WTC11 (cell line): ENCODE data around the gene GJB3. TPM values are rescaled to one million over a fixed set of nuclear protein-coding genes. Genes with fewer than 3 reads are reported as not detected.

Source experiments
- ATAC-seq: fragments of 200-7000 bp; cut with Tn5 transposase; 2 replicates; pipeline ENCODE4 v1.10.0; 2021; ENCODE audit warnings: mild to moderate bottlenecking, moderate library complexity
- CTCF ChIA-PET: fragments of 300-600 bp; sonication (Branson Sonifier 250); formaldehyde crosslinking; loops from one replicate; lab custom pipeline; 2021; ENCODE audit warnings: antibody characterized with exemption; lab: Charles Lee
- POLR2A ChIA-PET: fragments of 350-600 bp; sonication (Branson Sonifier 250); formaldehyde crosslinking; loops from one replicate; lab custom pipeline; 2021; ENCODE audit warnings: antibody characterized with exemption; lab: Charles Lee
- DNase-seq: peaks from one replicate; pipeline ENCODE4 v3.0.0; 2021; ENCODE audit warnings: low spot score
- H3K27ac Mint-ChIP-seq: 2 replicates; pipeline ENCODE4 v1.8.0; 2021; ENCODE audit warnings: mixed read lengths
- H3K27me3 Mint-ChIP-seq: 2 replicates; pipeline ENCODE4 v1.8.0; 2021; ENCODE audit warnings: low read depth, mild to moderate bottlenecking, moderate library complexity, mixed read lengths
- H3K36me3 Mint-ChIP-seq: 2 replicates; pipeline ENCODE4 v1.8.0; 2021; ENCODE audit warnings: mixed read lengths
- H3K4me1 Mint-ChIP-seq: 2 replicates; pipeline ENCODE4 v1.8.0; 2022; ENCODE audit warnings: mixed read lengths
- H3K4me3 Mint-ChIP-seq: 2 replicates; pipeline ENCODE4 v1.8.0; 2021; ENCODE audit warnings: mild to moderate bottlenecking, moderate library complexity, mixed read lengths
- H3K9me3 Mint-ChIP-seq: 2 replicates; pipeline ENCODE4 v1.8.0; 2021; ENCODE audit warnings: mixed read lengths
- CBFB ChIP-seq: sonication (generic); formaldehyde crosslinking; IDR thresholded peaks from 2 replicates; pipeline ENCODE4 v1.8.1; 2022; ENCODE audit warnings: mild to moderate bottlenecking, low read depth, missing genetic modification reagents
- ESRRA ChIP-seq: sonication (generic); formaldehyde crosslinking; IDR thresholded peaks from 2 replicates; pipeline ENCODE4 v1.8.1; 2022; ENCODE audit warnings: mild to moderate bottlenecking, missing genetic modification reagents, borderline replicate concordance
- FOXK1 ChIP-seq: sonication (generic); formaldehyde crosslinking; IDR thresholded peaks from 2 replicates; pipeline ENCODE4 v1.8.0; 2022; ENCODE audit warnings: mild to moderate bottlenecking, moderate library complexity, missing genetic modification reagents
- FOXP1 ChIP-seq: sonication (generic); formaldehyde crosslinking; IDR thresholded peaks from 2 replicates; pipeline ENCODE4 v1.8.0; 2022; ENCODE audit warnings: missing genetic modification reagents, mild to moderate bottlenecking, moderate library complexity, borderline replicate concordance
- GTF2I ChIP-seq: fragments of 250-450 bp; sonication (Bioruptor Pico); conservative IDR thresholded peaks from 2 replicates; pipeline ENCODE4 v1.4.0; 2021; ENCODE audit warnings: mild to moderate bottlenecking
- HMGA2 ChIP-seq: fragments of 250-450 bp; sonication (Bioruptor Pico); IDR thresholded peaks from 2 replicates; pipeline ENCODE4 v1.4.0; 2021; ENCODE audit warnings: mild to moderate bottlenecking, moderate library complexity
- JUN ChIP-seq: sonication (generic); formaldehyde crosslinking; IDR thresholded peaks from 2 replicates; pipeline ENCODE4 v1.8.0; 2023; ENCODE audit warnings: mild to moderate bottlenecking, missing genetic modification reagents
- MXD4 ChIP-seq: fragments of 250-450 bp; sonication (Bioruptor Pico); IDR thresholded peaks from 2 replicates; pipeline ENCODE4 v1.8.0; 2021; ENCODE audit warnings: mild to moderate bottlenecking, moderate library complexity, borderline replicate concordance
- NR1H2 ChIP-seq: sonication (generic); formaldehyde crosslinking; IDR thresholded peaks from 2 replicates; pipeline ENCODE4 v1.9.0; 2021; ENCODE audit warnings: mild to moderate bottlenecking, moderate library complexity, missing genetic modification reagents
- SMAD4 ChIP-seq: sonication (generic); formaldehyde crosslinking; IDR thresholded peaks from 2 replicates; pipeline ENCODE4 v1.8.0; 2022; ENCODE audit warnings: mild to moderate bottlenecking, missing genetic modification reagents
- SOX15 ChIP-seq: fragments of 250-450 bp; sonication (Bioruptor Pico); IDR thresholded peaks from 2 replicates; pipeline ENCODE4 v1.9.0; 2021; ENCODE audit warnings: mild to moderate bottlenecking
- ZNF219 ChIP-seq: sonication (generic); formaldehyde crosslinking; IDR thresholded peaks from 2 replicates; pipeline ENCODE4 v1.8.0; 2023; ENCODE audit warnings: missing genetic modification reagents, mild to moderate bottlenecking, borderline replicate concordance
- ZNF317 ChIP-seq: sonication (generic); formaldehyde crosslinking; IDR thresholded peaks from 2 replicates; pipeline ENCODE4 v1.8.1; 2023; ENCODE audit warnings: low read depth, mild to moderate bottlenecking, moderate library complexity, missing genetic modification reagents, borderline replicate concordance
- ZNF396 ChIP-seq: fragments of 250-450 bp; sonication (Bioruptor Pico); IDR thresholded peaks from 2 replicates; pipeline ENCODE4 v1.8.0; 2021; ENCODE audit warnings: mild to moderate bottlenecking, moderate library complexity, borderline replicate concordance
- ZNF416 ChIP-seq: fragments of 250-450 bp; sonication (Bioruptor Pico); IDR thresholded peaks from 2 replicates; pipeline ENCODE4 v1.9.0; 2021; ENCODE audit warnings: mild to moderate bottlenecking, inconsistent platforms
- total RNA-seq: library from RNA; stranded (reverse); gene quantifications from 3 replicates; pipeline ENCODE4 v1.2.3, GENCODE V29; 2021
- TF ChIP-seq, protein P1 (sequence below): sonication (generic); formaldehyde crosslinking; IDR thresholded peaks from 2 replicates; pipeline ENCODE4 v1.8.1; 2022; ENCODE audit warnings: missing genetic modification reagents, borderline replicate concordance
- TF ChIP-seq, protein P2 (sequence below): sonication (generic); formaldehyde crosslinking; IDR thresholded peaks from 2 replicates; pipeline ENCODE4 v1.8.1; 2022; ENCODE audit warnings: mild to moderate bottlenecking, moderate library complexity, missing genetic modification reagents
- TF ChIP-seq, protein P3 (sequence below): sonication (generic); formaldehyde crosslinking; IDR thresholded peaks from 2 replicates; pipeline ENCODE4 v1.8.0; 2022; ENCODE audit warnings: mild to moderate bottlenecking, missing genetic modification reagents
- TF ChIP-seq, protein P4 (sequence below): fragments of 250-450 bp; sonication (Bioruptor Pico); IDR thresholded peaks from 2 replicates; pipeline ENCODE4 v1.8.0; 2021; ENCODE audit warnings: mild to moderate bottlenecking
- TF ChIP-seq, protein P5 (sequence below): fragments of 250-450 bp; sonication (Bioruptor Pico); IDR thresholded peaks from 2 replicates; pipeline ENCODE4 v2.1.2; 2022; ENCODE audit warnings: mild to moderate bottlenecking, moderate library complexity
- TF ChIP-seq, protein P6 (sequence below): sonication (generic); formaldehyde crosslinking; IDR thresholded peaks from 2 replicates; pipeline ENCODE4 v1.8.1; 2022; ENCODE audit warnings: low read depth, missing genetic modification reagents, borderline replicate concordance
- TF ChIP-seq, protein P7 (sequence below): sonication (generic); formaldehyde crosslinking; IDR thresholded peaks from 2 replicates; pipeline ENCODE4 v1.8.0; 2023; ENCODE audit warnings: missing genetic modification reagents

Gene GJB3
- total RNA-seq, 1 experiment from 2014 or later = 0.46 TPM

DNA sequence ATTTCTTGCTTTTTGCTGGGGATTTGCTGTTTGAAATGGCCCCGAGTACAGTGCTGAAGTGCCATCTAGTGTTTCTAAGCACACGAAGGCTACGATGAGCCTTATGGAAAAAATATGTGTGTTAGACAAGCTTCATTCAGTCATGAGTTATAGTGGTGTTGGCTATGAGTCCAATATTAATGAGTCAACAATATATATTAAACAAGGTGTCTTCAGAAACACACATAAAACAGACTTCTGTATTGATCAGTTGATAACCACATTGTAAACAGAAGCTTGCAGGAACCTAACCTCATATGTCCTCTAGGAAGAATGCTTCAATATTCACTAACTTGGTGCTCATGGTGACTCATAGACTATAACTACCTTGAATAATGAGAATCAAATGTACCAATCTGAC lies 27.9 kb upstream of the GJB3 start:
- TF ChIP-seq NR1H2 (CRISPR knock-in tag) (no peak), JUN (CRISPR knock-in tag) (no peak), SMAD4 (no peak), FOXK1 (CRISPR knock-in tag) (no peak), CBFB (CRISPR knock-in tag) (no peak), SOX15 (no peak), FOXP1 (no peak), HMGA2 (CRISPR knock-in tag) (no peak)
- TF ChIP-seq, protein P1, sequence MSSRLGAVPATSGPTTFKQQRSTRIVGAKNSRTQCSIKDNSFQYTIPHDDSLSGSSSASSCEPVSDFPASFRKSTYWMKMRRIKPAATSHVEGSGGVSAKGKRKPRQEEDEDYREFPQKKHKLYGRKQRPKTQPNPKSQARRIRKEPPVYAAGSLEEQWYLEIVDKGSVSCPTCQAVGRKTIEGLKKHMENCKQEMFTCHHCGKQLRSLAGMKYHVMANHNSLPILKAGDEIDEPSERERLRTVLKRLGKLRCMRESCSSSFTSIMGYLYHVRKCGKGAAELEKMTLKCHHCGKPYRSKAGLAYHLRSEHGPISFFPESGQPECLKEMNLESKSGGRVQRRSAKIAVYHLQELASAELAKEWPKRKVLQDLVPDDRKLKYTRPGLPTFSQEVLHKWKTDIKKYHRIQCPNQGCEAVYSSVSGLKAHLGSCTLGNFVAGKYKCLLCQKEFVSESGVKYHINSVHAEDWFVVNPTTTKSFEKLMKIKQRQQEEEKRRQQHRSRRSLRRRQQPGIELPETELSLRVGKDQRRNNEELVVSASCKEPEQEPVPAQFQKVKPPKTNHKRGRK = no peak
- TF ChIP-seq, protein P2, sequence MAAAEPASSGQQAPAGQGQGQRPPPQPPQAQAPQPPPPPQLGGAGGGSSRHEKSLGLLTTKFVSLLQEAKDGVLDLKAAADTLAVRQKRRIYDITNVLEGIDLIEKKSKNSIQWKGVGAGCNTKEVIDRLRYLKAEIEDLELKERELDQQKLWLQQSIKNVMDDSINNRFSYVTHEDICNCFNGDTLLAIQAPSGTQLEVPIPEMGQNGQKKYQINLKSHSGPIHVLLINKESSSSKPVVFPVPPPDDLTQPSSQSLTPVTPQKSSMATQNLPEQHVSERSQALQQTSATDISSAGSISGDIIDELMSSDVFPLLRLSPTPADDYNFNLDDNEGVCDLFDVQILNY (CRISPR knock-in tag) = no peak
- TF ChIP-seq, protein P3, sequence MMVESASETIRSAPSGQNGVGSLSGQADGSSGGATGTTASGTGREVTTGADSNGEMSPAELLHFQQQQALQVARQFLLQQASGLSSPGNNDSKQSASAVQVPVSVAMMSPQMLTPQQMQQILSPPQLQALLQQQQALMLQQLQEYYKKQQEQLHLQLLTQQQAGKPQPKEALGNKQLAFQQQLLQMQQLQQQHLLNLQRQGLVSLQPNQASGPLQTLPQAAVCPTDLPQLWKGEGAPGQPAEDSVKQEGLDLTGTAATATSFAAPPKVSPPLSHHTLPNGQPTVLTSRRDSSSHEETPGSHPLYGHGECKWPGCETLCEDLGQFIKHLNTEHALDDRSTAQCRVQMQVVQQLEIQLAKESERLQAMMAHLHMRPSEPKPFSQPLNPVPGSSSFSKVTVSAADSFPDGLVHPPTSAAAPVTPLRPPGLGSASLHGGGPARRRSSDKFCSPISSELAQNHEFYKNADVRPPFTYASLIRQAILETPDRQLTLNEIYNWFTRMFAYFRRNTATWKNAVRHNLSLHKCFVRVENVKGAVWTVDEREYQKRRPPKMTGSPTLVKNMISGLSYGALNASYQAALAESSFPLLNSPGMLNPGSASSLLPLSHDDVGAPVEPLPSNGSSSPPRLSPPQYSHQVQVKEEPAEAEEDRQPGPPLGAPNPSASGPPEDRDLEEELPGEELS = no peak
- TF ChIP-seq, protein P4, sequence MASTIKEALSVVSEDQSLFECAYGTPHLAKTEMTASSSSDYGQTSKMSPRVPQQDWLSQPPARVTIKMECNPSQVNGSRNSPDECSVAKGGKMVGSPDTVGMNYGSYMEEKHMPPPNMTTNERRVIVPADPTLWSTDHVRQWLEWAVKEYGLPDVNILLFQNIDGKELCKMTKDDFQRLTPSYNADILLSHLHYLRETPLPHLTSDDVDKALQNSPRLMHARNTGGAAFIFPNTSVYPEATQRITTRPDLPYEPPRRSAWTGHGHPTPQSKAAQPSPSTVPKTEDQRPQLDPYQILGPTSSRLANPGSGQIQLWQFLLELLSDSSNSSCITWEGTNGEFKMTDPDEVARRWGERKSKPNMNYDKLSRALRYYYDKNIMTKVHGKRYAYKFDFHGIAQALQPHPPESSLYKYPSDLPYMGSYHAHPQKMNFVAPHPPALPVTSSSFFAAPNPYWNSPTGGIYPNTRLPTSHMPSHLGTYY (CRISPR knock-in tag) = no peak
- TF ChIP-seq, protein P5, sequence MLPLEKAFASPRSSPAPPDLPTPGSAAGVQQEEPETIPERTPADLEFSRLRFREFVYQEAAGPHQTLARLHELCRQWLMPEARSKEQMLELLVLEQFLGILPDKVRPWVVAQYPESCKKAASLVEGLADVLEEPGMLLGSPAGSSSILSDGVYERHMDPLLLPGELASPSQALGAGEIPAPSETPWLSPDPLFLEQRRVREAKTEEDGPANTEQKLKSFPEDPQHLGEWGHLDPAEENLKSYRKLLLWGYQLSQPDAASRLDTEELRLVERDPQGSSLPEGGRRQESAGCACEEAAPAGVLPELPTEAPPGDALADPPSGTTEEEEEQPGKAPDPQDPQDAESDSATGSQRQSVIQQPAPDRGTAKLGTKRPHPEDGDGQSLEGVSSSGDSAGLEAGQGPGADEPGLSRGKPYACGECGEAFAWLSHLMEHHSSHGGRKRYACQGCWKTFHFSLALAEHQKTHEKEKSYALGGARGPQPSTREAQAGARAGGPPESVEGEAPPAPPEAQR (CRISPR knock-in tag) = no peak
- POLR2A ChIA-PET = no interaction called here
- H3K4me3 Mint-ChIP-seq = no peak overlapping the region
- no peaks in the 10 kb centered on the region for H3K27me3 Mint-ChIP-seq
- ATAC-seq = no peak
- no peak for DNase-seq
- peaks cover 20% of the 10 kb centered on the region for H3K4me1 Mint-ChIP-seq
- H3K27ac Mint-ChIP-seq = no peak overlapping the region
- 0 out of 2 replicates have a peak, but pooled peaks cover 6% of the 10 kb centered on the region for H3K9me3 Mint-ChIP-seq
- CTCF ChIA-PET = interaction anchor here (0.9 to 5.8 kb wide), 4 partner anchors 10 to 113 kb away, joined by 3 to 45 read pairs (median 4); partner anchors contain the start of gene SMIM12
- no peaks in the 10 kb centered on the region for H3K36me3 Mint-ChIP-seq

DNA sequence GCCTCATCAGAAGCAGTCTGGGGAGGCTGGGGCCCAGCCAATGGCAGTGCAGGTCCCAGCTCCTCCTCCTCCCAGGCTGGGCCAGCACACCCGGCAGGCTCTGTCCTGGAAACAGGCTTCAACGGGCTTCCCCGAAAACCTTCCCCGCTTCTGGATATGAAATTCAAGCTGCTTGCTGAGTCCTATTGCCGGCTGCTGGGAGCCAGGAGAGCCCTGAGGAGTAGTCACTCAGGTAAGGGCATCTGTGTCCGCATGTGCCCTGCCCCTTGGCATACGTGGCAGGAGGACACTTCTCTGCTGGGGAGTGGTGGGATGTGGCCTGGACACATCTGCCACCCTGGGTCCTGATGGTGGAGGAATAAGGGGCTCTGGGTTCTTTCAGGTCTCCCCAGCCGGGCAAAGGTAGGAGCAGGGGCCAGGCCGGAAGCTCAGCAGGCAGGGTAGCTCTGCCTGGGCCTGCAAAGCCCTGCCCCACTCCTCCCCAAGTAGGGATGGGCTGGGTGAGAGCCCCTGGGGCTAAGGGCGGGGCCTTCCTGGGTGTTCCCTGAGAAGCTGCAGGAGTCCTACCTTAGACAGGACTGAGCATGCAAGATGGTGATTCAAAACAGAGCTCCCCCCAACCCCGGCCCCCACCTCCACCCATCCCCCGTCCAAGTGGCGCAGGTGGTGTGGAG lies 25.9 kb upstream of the GJB3 start, which contains the start of gene GJB5:
TSS of gene GJB5 (plus strand) at position 84 of the 674 bp plus-strand sequence. CDS start 2,284 bp downstream, outside the sequence.
- ATAC-seq (peak; percentile 80), DNase-seq (peak; percentile 45)
- POLR2A ChIA-PET = no interaction called here
- Mint-ChIP-seq H3K4me3 (no peak within 1 kb of the TSS), H3K4me1 (peaks cover 20% of the 10 kb centered on the region), H3K27ac (peak within 1 kb of the TSS; percentile 33; the same call in 1 of the 2 replicates), H3K27me3 (no peaks in the 10 kb centered on the region), H3K9me3 (0 out of 2 replicates have a peak, but pooled peaks cover 6% of the 10 kb centered on the region), H3K36me3 (no peaks in the 10 kb centered on the region)
- CTCF ChIA-PET = interaction anchor here (0.8 to 5.8 kb wide), 13 partner anchors 9 to 111 kb away, joined by 3 to 45 read pairs (median 4); partner anchors contain the start of gene SMIM12
- TF ChIP-seq, protein P5 (CRISPR knock-in tag) = no peak
- no peak for TF ChIP-seq GTF2I
- no peak for TF ChIP-seq ESRRA
- no peak for TF ChIP-seq ZNF317 (CRISPR knock-in tag)
- TF ChIP-seq MXD4 (CRISPR knock-in tag) = no peak
- no peak for TF ChIP-seq ZNF416 (CRISPR knock-in tag)
- TF ChIP-seq, protein P6, sequence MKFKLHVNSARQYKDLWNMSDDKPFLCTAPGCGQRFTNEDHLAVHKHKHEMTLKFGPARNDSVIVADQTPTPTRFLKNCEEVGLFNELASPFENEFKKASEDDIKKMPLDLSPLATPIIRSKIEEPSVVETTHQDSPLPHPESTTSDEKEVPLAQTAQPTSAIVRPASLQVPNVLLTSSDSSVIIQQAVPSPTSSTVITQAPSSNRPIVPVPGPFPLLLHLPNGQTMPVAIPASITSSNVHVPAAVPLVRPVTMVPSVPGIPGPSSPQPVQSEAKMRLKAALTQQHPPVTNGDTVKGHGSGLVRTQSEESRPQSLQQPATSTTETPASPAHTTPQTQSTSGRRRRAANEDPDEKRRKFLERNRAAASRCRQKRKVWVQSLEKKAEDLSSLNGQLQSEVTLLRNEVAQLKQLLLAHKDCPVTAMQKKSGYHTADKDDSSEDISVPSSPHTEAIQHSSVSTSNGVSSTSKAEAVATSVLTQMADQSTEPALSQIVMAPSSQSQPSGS (CRISPR knock-in tag) = no peak
- no peak for TF ChIP-seq SOX15
- TF ChIP-seq ZNF396 (CRISPR knock-in tag) = no peak
- TF ChIP-seq NR1H2 (CRISPR knock-in tag) = no peak
- TF ChIP-seq ZNF219 = no peak
- TF ChIP-seq, protein P7, sequence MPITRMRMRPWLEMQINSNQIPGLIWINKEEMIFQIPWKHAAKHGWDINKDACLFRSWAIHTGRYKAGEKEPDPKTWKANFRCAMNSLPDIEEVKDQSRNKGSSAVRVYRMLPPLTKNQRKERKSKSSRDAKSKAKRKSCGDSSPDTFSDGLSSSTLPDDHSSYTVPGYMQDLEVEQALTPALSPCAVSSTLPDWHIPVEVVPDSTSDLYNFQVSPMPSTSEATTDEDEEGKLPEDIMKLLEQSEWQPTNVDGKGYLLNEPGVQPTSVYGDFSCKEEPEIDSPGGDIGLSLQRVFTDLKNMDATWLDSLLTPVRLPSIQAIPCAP (CRISPR knock-in tag) = no peak
